KMS-11 (cell line): ENCODE results near the gene ZMYM4.

Source experiments
- H2AFZ ChIP-seq: fragments of 200-600 bp; sonication (generic); 2 replicates; pipeline ENCODE4 v1.6.1; 2016; ENCODE audit warnings: antibody characterized with exemption, mixed run types, low read depth
- H3K27ac ChIP-seq: fragments of 200-600 bp; sonication (generic); 2 replicates; pipeline ENCODE4 v1.6.1; 2016; ENCODE audit warnings: mild to moderate bottlenecking, mixed run types
- H3K27me3 ChIP-seq: fragments of 200-600 bp; sonication (generic); 2 replicates; pipeline ENCODE4 v1.6.1; 2017; ENCODE audit warnings: mild to moderate bottlenecking, low read depth, mixed run types, moderate library complexity; ENCODE audit not compliant: insufficient read depth
- H3K36me3 ChIP-seq: fragments of 200-600 bp; sonication (generic); 2 replicates; pipeline ENCODE4 v1.6.1; 2017; ENCODE audit warnings: mild to moderate bottlenecking, mixed run types; ENCODE audit not compliant: insufficient read depth
- H3K4me1 ChIP-seq: fragments of 200-600 bp; sonication (generic); 2 replicates; pipeline ENCODE4 v1.6.1; 2016; ENCODE audit warnings: mild to moderate bottlenecking, low read depth, mixed run types; ENCODE audit not compliant: poor library complexity, severe bottlenecking
- H3K4me2 ChIP-seq: fragments of 200-600 bp; sonication (generic); 2 replicates; pipeline ENCODE4 v1.7.0; 2016; ENCODE audit warnings: mild to moderate bottlenecking, mixed run types
- H3K4me3 ChIP-seq: fragments of 200-600 bp; sonication (generic); IDR thresholded peaks from 2 replicates; pipeline ENCODE4 v1.6.1; 2017; ENCODE audit warnings: low read depth, low read length, mixed read lengths; ENCODE audit not compliant: insufficient read depth
- H3K79me2 ChIP-seq: fragments of 200-600 bp; sonication (generic); 2 replicates; pipeline ENCODE4 v1.6.1; 2016; ENCODE audit warnings: low read depth, mixed run types; ENCODE audit not compliant: insufficient read depth
- H3K9ac ChIP-seq: fragments of 200-600 bp; sonication (generic); 2 replicates; pipeline ENCODE4 v1.6.1; 2016; ENCODE audit warnings: mild to moderate bottlenecking, mixed run types
- H4K20me1 ChIP-seq: fragments of 200-600 bp; sonication (generic); 2 replicates; pipeline ENCODE4 v1.6.1; 2016; ENCODE audit warnings: mild to moderate bottlenecking, mixed run types; ENCODE audit not compliant: insufficient read depth
- CTCF ChIP-seq: fragments of 200-600 bp; sonication (generic); conservative IDR thresholded peaks from 2 replicates; pipeline ENCODE4 v1.6.1; 2017; ENCODE audit warnings: low read depth, mild to moderate bottlenecking, antibody characterized with exemption, low read length, moderate library complexity, mixed read lengths

Gene ZMYM4

GRCh38 chr1:35432231-35432630 lies 163.7 kb downstream of the ZMYM4 start:
- Histone ChIP-seq H3K79me2 (no peaks in the 10 kb centered on the region), H2AFZ (no peak overlapping the region), H3K27ac (no peak overlapping the region), H3K9ac (no peak overlapping the region), H3K36me3 (no peaks in the 10 kb centered on the region), H4K20me1 (no peaks in the 10 kb centered on the region), H3K4me1 (no peaks in the 10 kb centered on the region), H3K4me3 (no peak overlapping the region), H3K4me2 (no peak overlapping the region), H3K27me3 (no peaks in the 10 kb centered on the region)
- no peak for TF ChIP-seq CTCF

- H3K4me1 ChIP-seq, result no peaks in the 10 kb centered on the region
- H3K27me3 ChIP-seq, result no peaks in the 10 kb centered on the region
- no peak overlapping the region for H3K4me2 ChIP-seq
- H3K27ac ChIP-seq, result no peak overlapping the region
- no peaks in the 10 kb centered on the region for H3K79me2 ChIP-seq
- H3K4me3 ChIP-seq, result no peak overlapping the region
- no peak overlapping the region for H3K9ac ChIP-seq
- TF ChIP-seq CTCF, result no peak
- H4K20me1 ChIP-seq, result no peaks in the 10 kb centered on the region
- H2AFZ ChIP-seq, result no peak overlapping the region
- H3K36me3 ChIP-seq, result no peaks in the 10 kb centered on the region
Observed at GRCh38 chr1:35433714-35434113, 165.2 kb downstream of the ZMYM4 start.

- Histone ChIP-seq H3K27me3 (no peaks in the 10 kb centered on the region), H3K27ac (no peak overlapping the region), H3K9ac (no peak overlapping the region), H3K4me3 (no peak overlapping the region), H3K4me2 (no peak overlapping the region), H3K79me2 (no peaks in the 10 kb centered on the region), H4K20me1 (no peaks in the 10 kb centered on the region), H2AFZ (no peak overlapping the region), H3K36me3 (no peaks in the 10 kb centered on the region), H3K4me1 (no peaks in the 10 kb centered on the region)
- TF ChIP-seq CTCF, result no peak
Observed at GRCh38 chr1:35434703-35435102, 166.2 kb downstream of the ZMYM4 start.

- no peaks in the 10 kb centered on the region for H3K4me1 ChIP-seq
- no peak overlapping the region for H3K4me3 ChIP-seq
- H3K27me3 ChIP-seq, result no peaks in the 10 kb centered on the region
- H3K36me3 ChIP-seq, result no peaks in the 10 kb centered on the region
- TF ChIP-seq CTCF, result no peak
- no peak overlapping the region for H2AFZ ChIP-seq
- H3K9ac ChIP-seq, result no peak overlapping the region
- H4K20me1 ChIP-seq, result no peaks in the 10 kb centered on the region
- no peak overlapping the region for H3K27ac ChIP-seq
- H3K4me2 ChIP-seq, result no peak overlapping the region
- no peaks in the 10 kb centered on the region for H3K79me2 ChIP-seq
Observed at GRCh38 chr1:35436078-35436477, 167.6 kb downstream of the ZMYM4 start.

- no peak for TF ChIP-seq CTCF
- Histone ChIP-seq H3K27ac (no peak overlapping the region), H4K20me1 (no peaks in the 10 kb centered on the region), H2AFZ (no peak overlapping the region), H3K27me3 (no peaks in the 10 kb centered on the region), H3K9ac (no peak overlapping the region), H3K4me2 (no peak overlapping the region), H3K4me3 (no peak overlapping the region), H3K4me1 (no peaks in the 10 kb centered on the region), H3K79me2 (no peaks in the 10 kb centered on the region), H3K36me3 (no peaks in the 10 kb centered on the region)
Observed at GRCh38 chr1:35437200-35437599, 168.7 kb downstream of the ZMYM4 start.
